H1 (cell line): ENCODE data around the gene RGS3. TPM values are rescaled to one million over a fixed set of nuclear protein-coding genes. Genes with fewer than 3 reads are reported as not detected.

Experiments used
- CTCF ChIA-PET: fragments of 300-600 bp; sonication (Branson Sonifier 250); formaldehyde crosslinking; loops from one replicate; lab custom pipeline; 2021; ENCODE audit not compliant: partially characterized antibody; lab: Charles Lee
- POLR2A ChIA-PET: fragments of 300-600 bp; sonication (Branson Sonifier 250); formaldehyde crosslinking; loops from one replicate; lab custom pipeline; 2021; ENCODE audit warnings: inconsistent platforms; ENCODE audit not compliant: partially characterized antibody; lab: Charles Lee
- DNase-seq, 2 experiments: peaks; one replicate each; pipeline versions ENCODE4 v3.0.0 to v3.0.0-alpha.2; 2010 to 2022; ENCODE audit warnings: low spot score in 2 of 2, low read depth in 1 of 2, mixed read lengths in 1 of 2
- FAIRE-seq: peaks from 2 replicates; lab custom pipeline; 2011; peaks lifted over from hg19 to GRCh38; lab: Jason Lieb, UNC
- H2AFZ ChIP-seq: 2 replicates; pipeline ENCODE4 v1.8.1; 2012; ENCODE audit warnings: low read length, inconsistent platforms
- H2AK5ac ChIP-seq: 2 replicates; pipeline ENCODE4 v1.6.1; 2013; ENCODE audit warnings: low read depth, low read length
- H2BK120ac ChIP-seq: replicated peaks from 2 replicates; pipeline ENCODE3; 2013; ENCODE audit warnings: low read depth, low read length, inconsistent platforms
- H2BK12ac ChIP-seq: 2 replicates; pipeline ENCODE4 v1.6.1; 2013; ENCODE audit warnings: low read depth, low read length
- H2BK15ac ChIP-seq: 2 replicates; pipeline ENCODE4 v1.6.1; 2013; ENCODE audit warnings: low read length
- H2BK20ac ChIP-seq: 2 replicates; pipeline ENCODE4 v1.6.1; 2013; ENCODE audit warnings: low read length
- H2BK5ac ChIP-seq: 2 replicates; pipeline ENCODE4 v1.6.1; 2013; ENCODE audit warnings: low read depth, low read length
- H3K14ac ChIP-seq: 2 replicates; pipeline ENCODE4 v1.6.1; 2013; ENCODE audit warnings: inconsistent platforms; ENCODE audit not compliant: insufficient read length
- H3K18ac ChIP-seq: 2 replicates; pipeline ENCODE4 v1.6.1; 2013; ENCODE audit warnings: low read length; ENCODE audit errors: extremely low read depth
- H3K23ac ChIP-seq: 2 replicates; pipeline ENCODE4 v1.6.1; 2013; ENCODE audit warnings: inconsistent platforms; ENCODE audit not compliant: insufficient read length
- H3K23me2 ChIP-seq: 2 replicates; pipeline ENCODE4 v1.6.1; 2013; ENCODE audit warnings: low read depth, low read length
- H3K27ac ChIP-seq: 2 replicates; pipeline ENCODE4 v1.6.1; 2011; ENCODE audit warnings: low read depth, low read length, inconsistent platforms
- H3K27me3 ChIP-seq, 4 experiments: replicated peaks in 1 of 4; 1 replicate in 1 of 4; 2 replicates in 3 of 4; pipeline versions ENCODE4 v1.6.1 to v1.8.1; 2011 to 2013; ENCODE audit warnings: low read length in 3 of 4, mild to moderate bottlenecking in 3 of 4, inconsistent platforms in 2 of 4, mixed read lengths in 2 of 4, moderate library complexity in 1 of 4; ENCODE audit not compliant: control insufficient read depth in 3 of 4, insufficient read depth in 3 of 4; ENCODE audit errors: extremely low read depth in 1 of 4
- H3K36me3 ChIP-seq, 4 experiments: 2 replicates each; pipeline versions ENCODE4 v1.6.1 to v1.8.1; 2011 to 2013; ENCODE audit warnings: mild to moderate bottlenecking in 4 of 4, low read length in 3 of 4, moderate library complexity in 2 of 4, control low read depth in 1 of 4, inconsistent platforms in 1 of 4; ENCODE audit not compliant: insufficient read depth in 4 of 4, control insufficient read depth in 2 of 4
- H3K4ac ChIP-seq: replicated peaks from 2 replicates; pipeline ENCODE3; 2013; ENCODE audit warnings: low read length, low read depth, mixed read lengths, inconsistent platforms; ENCODE audit not compliant: insufficient read length
- H3K4me1 ChIP-seq, 4 experiments: replicated peaks in 1 of 4; 1 replicate in 1 of 4; 2 replicates in 3 of 4; pipeline versions ENCODE4 v1.6.1 to v1.8.1; 2011 to 2013; ENCODE audit warnings: low read length in 3 of 4, inconsistent platforms in 2 of 4, mixed read lengths in 1 of 4; ENCODE audit not compliant: insufficient read depth in 4 of 4, control insufficient read depth in 3 of 4
- H3K4me2 ChIP-seq, 2 experiments: 2 replicates each; pipeline versions ENCODE4 v1.6.1 to v1.8.1; 2011 to 2013; ENCODE audit warnings: low read depth in 2 of 2, low read length in 2 of 2, control low read depth in 1 of 2, inconsistent platforms in 1 of 2, mild to moderate bottlenecking in 1 of 2; ENCODE audit not compliant: insufficient read depth in 1 of 2
- H3K4me3 ChIP-seq, 4 experiments: fragments of 200-600, 300-600 bp in 1 of 4; sonication (generic), shearing (Covaris generic), sonication (Bioruptor Twin) in 1 of 4; 2 replicates each; pipeline versions ENCODE4 v1.5.1 to v1.8.1; 2011 to 2016; ENCODE audit warnings: low read length in 4 of 4, low read depth in 3 of 4, control low read depth in 2 of 4, inconsistent platforms in 2 of 4, mild to moderate bottlenecking in 2 of 4, mixed read lengths in 1 of 4, moderate library complexity in 1 of 4; ENCODE audit not compliant: insufficient read depth in 2 of 4; ENCODE audit errors: extremely low read depth in 1 of 4
- H3K56ac ChIP-seq: replicated peaks from 2 replicates; pipeline ENCODE3; 2013; ENCODE audit warnings: low read depth, mild to moderate bottlenecking, mixed read lengths, low read length, inconsistent platforms; ENCODE audit not compliant: insufficient read length
- H3K79me1 ChIP-seq: 2 replicates; pipeline ENCODE4 v1.6.1; 2013; ENCODE audit warnings: low read depth, low read length, control low read depth
- H3K79me2 ChIP-seq, 2 experiments: 2 replicates each; pipeline versions ENCODE4 v1.6.1 to v1.8.1; 2012 to 2013; ENCODE audit warnings: low read length in 2 of 2, mild to moderate bottlenecking in 2 of 2, inconsistent platforms in 1 of 2; ENCODE audit not compliant: insufficient read depth in 2 of 2, control insufficient read depth in 1 of 2
- H3K9ac ChIP-seq, 4 experiments: replicated peaks in 1 of 4; 1 replicate in 1 of 4; 2 replicates in 3 of 4; pipeline versions ENCODE4 v1.6.1 to v1.8.1; 2011 to 2013; ENCODE audit warnings: low read depth in 3 of 4, low read length in 3 of 4, control low read depth in 2 of 4, mild to moderate bottlenecking in 2 of 4, moderate library complexity in 2 of 4, inconsistent platforms in 1 of 4; ENCODE audit errors: extremely low read depth in 1 of 4
- H3K9me3 ChIP-seq, 2 experiments: 2 replicates each; pipeline versions ENCODE4 v1.6.1 to v1.8.1; 2012 to 2013; ENCODE audit warnings: mild to moderate bottlenecking in 2 of 2, moderate library complexity in 2 of 2, control low read depth in 1 of 2, inconsistent platforms in 1 of 2, low read depth in 1 of 2, low read length in 1 of 2, mixed read lengths in 1 of 2; ENCODE audit not compliant: insufficient read depth in 2 of 2
- H4K20me1 ChIP-seq, 2 experiments: replicated peaks in 1 of 2; 2 replicates each; pipeline versions ENCODE3 to v1.8.1; 2011 to 2013; ENCODE audit warnings: inconsistent platforms in 2 of 2, low read length in 2 of 2, mild to moderate bottlenecking in 1 of 2; ENCODE audit not compliant: insufficient read depth in 2 of 2, control insufficient read depth in 1 of 2
- H4K5ac ChIP-seq: 2 replicates; pipeline ENCODE4 v1.6.1; 2013; ENCODE audit warnings: low read length, low read depth, mixed read lengths, inconsistent platforms; ENCODE audit not compliant: insufficient read length
- H4K8ac ChIP-seq: 2 replicates; pipeline ENCODE4 v1.8.0; 2013; ENCODE audit warnings: mild to moderate bottlenecking, moderate library complexity, low read length, inconsistent platforms; ENCODE audit not compliant: insufficient read depth; ENCODE audit errors: extremely low read depth
- H4K91ac ChIP-seq: replicated peaks from 2 replicates; pipeline ENCODE3; 2013; ENCODE audit warnings: low read length, mixed read lengths, inconsistent platforms; ENCODE audit not compliant: insufficient read length
- BRCA1 ChIP-seq: IDR thresholded peaks from 2 replicates; pipeline ENCODE4 v1.6.1; 2012; ENCODE audit warnings: low read depth, low read length, improper control_type of control experiment
- RNF2 ChIP-seq: fragments of 200-900, 300-1000 bp; sonication (generic); IDR thresholded peaks from 2 replicates; pipeline ENCODE4 v1.7.1; 2016; ENCODE audit warnings: borderline replicate concordance, low read depth, mild to moderate bottlenecking, antibody characterized with exemption, low read length; ENCODE audit not compliant: poor library complexity, severe bottlenecking; ENCODE audit errors: missing control alignments
- SP4 ChIP-seq: IDR thresholded peaks from 2 replicates; pipeline ENCODE4 v1.6.1; 2012; ENCODE audit warnings: low read length, inconsistent platforms
- WGBS, 2 experiments: shearing (Covaris generic) in 1 of 2; methylation state at CpG; one replicate each; pipeline versions ENCODE4 v1.1.6 to v1.1.7; 2013 to 2015; ENCODE audit warnings: low lambda C conversion rate in 2 of 2, mixed read lengths in 2 of 2, inconsistent platforms in 1 of 2, low coverage in 1 of 2, missing lambda C conversion rate in 1 of 2; ENCODE audit not compliant: insufficient replicate concordance in 2 of 2, insufficient coverage in 1 of 2, insufficient read length in 1 of 2; ENCODE audit errors: extremely low coverage in 1 of 2, missing lambda C conversion rate in 1 of 2; 5-methylcytosine and 5-hydroxymethylcytosine counted together
- polyA plus RNA-seq, 7 experiments: library from polyadenylated mRNA; depleted of rRNA in 3 of 7; stranded (reverse) in 5 of 7; unstranded in 2 of 7; fragments of >200 nt in 5 of 7; fragments of 200-250 nt in 2 of 7; gene quantifications; 1 replicate in 5 of 7; 2 replicates in 1 of 7; 4 replicates in 1 of 7; pipeline versions ENCODE4 v1.2.1 to v1.2.3, GENCODE V29; 2011 to 2013; ENCODE audit warnings: missing spikeins in 2 of 7, mixed read lengths in 2 of 7
- total RNA-seq: library from RNA; stranded (reverse); fragmentation: NEBNext Ultra II Directional; extraction: Animal tissue kit (Norgen Biotek cat#: 25700); gene quantifications from 2 replicates; pipeline ENCODE4 v1.2.1, GENCODE V29; 2021
- TF ChIP-seq, protein P1 (sequence below): IDR thresholded peaks from 2 replicates; pipeline ENCODE4 v1.6.1; 2012; ENCODE audit warnings: inconsistent platforms

The RGS3 gene
- total and polyA plus RNA-seq, 2 of the 8 experiments (the other 6 are each of a cell fraction or from before 2014, with no cell fraction given): 12.6 to 18.2 TPM

DNA sequence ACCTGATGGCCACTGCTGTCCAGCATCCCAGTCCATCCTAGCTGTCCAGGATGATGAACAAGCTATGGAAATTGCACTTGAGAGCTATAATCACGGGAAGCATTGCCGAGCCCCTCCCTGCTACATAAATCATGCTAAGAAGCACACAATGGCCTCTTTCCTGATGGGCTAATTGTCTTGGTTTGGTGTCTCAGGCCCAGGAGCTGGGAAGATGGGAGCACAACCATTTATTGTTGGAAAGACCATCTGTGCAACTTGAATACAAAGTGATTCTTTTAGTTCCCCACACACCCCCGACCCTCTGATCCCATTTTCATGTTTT, 80.4 kb downstream of the RGS3 start:
- no peak for DNase-seq
- no peak overlapping the region for H3K14ac ChIP-seq
- no peak overlapping the region; the same call in 1 of the 2 replicates for H2BK5ac ChIP-seq
- H3K56ac ChIP-seq: no peak overlapping the region
- ChIA-PET CTCF (interaction anchor here (1.0 to 9.1 kb wide), 6 partner anchors 19 to 112 kb away, joined by 3 to 50 read pairs (median 5); no protein-coding TSS in a partner anchor), POLR2A (interaction anchor here (0.5 to 1.1 kb wide), 2 partner anchors 27 to 342 kb away, joined by 3 read pairs; no protein-coding TSS in a partner anchor)
- H3K4me1 ChIP-seq: peaks cover 0 to 10% (median 7%) of the 10 kb centered on the region in 4 experiments; a peak in 5 of 7 replicates
- no peak overlapping the region for H3K9ac ChIP-seq
- no peak overlapping the region for H3K18ac ChIP-seq
- no peak overlapping the region for H4K5ac ChIP-seq
- H4K91ac ChIP-seq: no peak overlapping the region
- no peak overlapping the region for H2BK15ac ChIP-seq
- H2BK20ac ChIP-seq: no peak overlapping the region
- no peak overlapping the region for H2AK5ac ChIP-seq
- 92% methylated on average over 3 of the region's 3 CpGs; no CpG with 5 or more reads in 1 of the 2 experiments for WGBS, 2 experiments
- H4K20me1 ChIP-seq: no peaks in the 10 kb centered on the region
- TF ChIP-seq, protein P1, sequence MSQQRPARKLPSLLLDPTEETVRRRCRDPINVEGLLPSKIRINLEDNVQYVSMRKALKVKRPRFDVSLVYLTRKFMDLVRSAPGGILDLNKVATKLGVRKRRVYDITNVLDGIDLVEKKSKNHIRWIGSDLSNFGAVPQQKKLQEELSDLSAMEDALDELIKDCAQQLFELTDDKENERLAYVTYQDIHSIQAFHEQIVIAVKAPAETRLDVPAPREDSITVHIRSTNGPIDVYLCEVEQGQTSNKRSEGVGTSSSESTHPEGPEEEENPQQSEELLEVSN: no peak
- TF ChIP-seq BRCA1 (no peak), SP4 (no peak), RNF2 (no peak)
- TF ChIP-seq, all 59 proteins: peak for 0
- H3K4ac ChIP-seq: no peak overlapping the region
- no peak overlapping the region for H3K4me2 ChIP-seq
- no peaks in the 10 kb centered on the region for H3K36me3 ChIP-seq
- no peak overlapping the region for H2AFZ ChIP-seq
- no peak for FAIRE-seq
- no peak overlapping the region for H3K27ac ChIP-seq
- no peak overlapping the region for H3K23ac ChIP-seq
- no peaks in the 10 kb centered on the region for H3K27me3 ChIP-seq
- H2BK12ac ChIP-seq: no peak overlapping the region
- no peak overlapping the region for H2BK120ac ChIP-seq
- H3K79me1 ChIP-seq: no peaks in the 10 kb centered on the region
- H3K23me2 ChIP-seq: no peaks in the 10 kb centered on the region
- H3K9me3 ChIP-seq: no peaks in the 10 kb centered on the region
- no peaks in the 10 kb centered on the region for H3K79me2 ChIP-seq
- no peak overlapping the region for H3K4me3 ChIP-seq
- H4K8ac ChIP-seq: no peak overlapping the region
